ENCODE data around the gene TSPO. TPM values are rescaled to one million over a fixed set of nuclear protein-coding genes. Genes with fewer than 3 reads are reported as not detected.

Gene TSPO
- total and polyA plus RNA-seq, 5 donors from 2014 or later: 79.9 to 603 (median 386) TPM

Other genes starting within 250 kb of the TSPO start
- gene PACSIN2, start 136.4 kb upstream of the TSPO start, total RNA-seq: 60.8 TPM
- 10 to 100 TPM; 27.5 to 38.1 (median 34.7) TPM for gene PACSIN2, start 136.4 kb upstream of the TSPO start, polyA plus RNA-seq
- 4.2 TPM for gene TTLL1, start 62.2 kb upstream of the TSPO start, total RNA-seq
- gene TTLL1, start 62.2 kb upstream of the TSPO start, polyA plus RNA-seq: 1 to 10 TPM; 7.5 to 8.1 (median 7.9) TPM
- 1.7 TPM for gene BIK, start 40.8 kb upstream of the TSPO start, total RNA-seq
- gene BIK, start 40.8 kb upstream of the TSPO start, polyA plus RNA-seq: 1 to 10 TPM; 4.7 to 10.0 (median 7.5) TPM
- 6.5 TPM for gene MCAT, start 8.2 kb upstream of the TSPO start, total RNA-seq
- 1 to 10 TPM; 5.4 to 9.8 (median 8.4) TPM for gene MCAT, start 8.2 kb upstream of the TSPO start, polyA plus RNA-seq
- gene TTLL12, start 35.6 kb downstream of the TSPO start, total RNA-seq: 14.1 TPM
- gene TTLL12, start 35.6 kb downstream of the TSPO start, polyA plus RNA-seq: 10 to 100 TPM; 20.8 to 23.7 (median 21.8) TPM
- 0.74 TPM for gene SCUBE1, start 191.8 kb downstream of the TSPO start, total RNA-seq
- not detected for gene SCUBE1, start 191.8 kb downstream of the TSPO start, polyA plus RNA-seq

Measured in CD4-positive, CD25-positive, alpha-beta regulatory T cell (primary cell).